RWPE2 (cell line): ENCODE results near the gene BOD1L1.

ENCODE experiments used
- ATAC-seq: fragments of 200-7000 bp; cut with Tn5 transposase; 3 replicates; pipeline ENCODE4 v1.9.1; 2021; ENCODE audit warnings: low read depth
- DNase-seq: peaks from one replicate; pipeline ENCODE4 v3.0.0-alpha.2; 2020; ENCODE audit warnings: low spot score
- H3K27ac ChIP-seq: fragments of 450-650 bp; 2 replicates; pipeline ENCODE4 v1.5.1; 2017; ENCODE audit warnings: mild to moderate bottlenecking; ENCODE audit not compliant: poor library complexity, severe bottlenecking
- H3K27me3 ChIP-seq: fragments of 250-450 bp; sonication (Bioruptor Pico); 2 replicates; pipeline ENCODE4 v1.5.1; 2021; ENCODE audit warnings: mild to moderate bottlenecking, moderate library complexity; ENCODE audit not compliant: insufficient read depth, poor library complexity, severe bottlenecking
- H3K36me3 ChIP-seq: fragments of 250-450 bp; sonication (Bioruptor Pico); 2 replicates; pipeline ENCODE4 v1.5.1; 2020; ENCODE audit warnings: low read depth, mild to moderate bottlenecking, moderate library complexity
- H3K4me1 ChIP-seq: fragments of 250-450 bp; sonication (Bioruptor Pico); 2 replicates; pipeline ENCODE4 v1.5.1; 2021; ENCODE audit warnings: mild to moderate bottlenecking, moderate library complexity; ENCODE audit not compliant: insufficient read depth, poor library complexity, severe bottlenecking
- H3K4me3 ChIP-seq: fragments of 250-450 bp; sonication (Bioruptor Pico); 2 replicates; pipeline ENCODE4 v1.5.1; 2021; ENCODE audit warnings: mild to moderate bottlenecking, moderate library complexity; ENCODE audit not compliant: severe bottlenecking
- H3K9me3 ChIP-seq: fragments of 250-450 bp; sonication (Bioruptor Pico); 2 replicates; pipeline ENCODE4 v1.5.1; 2021; ENCODE audit warnings: mild to moderate bottlenecking, moderate library complexity; ENCODE audit not compliant: severe bottlenecking
- CTCF ChIP-seq: fragments of 450-650 bp; IDR thresholded peaks from one replicate; pipeline ENCODE4 v1.5.1; 2017; ENCODE audit warnings: mild to moderate bottlenecking, moderate library complexity; ENCODE audit not compliant: poor library complexity, severe bottlenecking

Gene BOD1L1

GRCh38 chr4:13653766-13654161, 26.2 kb upstream of the BOD1L1 start:
- Histone ChIP-seq H3K9me3 (no peaks in the 10 kb centered on the region), H3K27ac (no peak overlapping the region), H3K27me3 (no peaks in the 10 kb centered on the region), H3K4me3 (peak overlapping the region; percentile 38), H3K4me1 (peaks cover 4% of the 10 kb centered on the region), H3K36me3 (no peaks in the 10 kb centered on the region)
- no peak for ATAC-seq
- no peak for DNase-seq
- TF ChIP-seq CTCF, result no peak

GRCh38 chr4:13647031-13647430, 19.5 kb upstream of the BOD1L1 start:
- H3K27me3 ChIP-seq, result no peaks in the 10 kb centered on the region
- TF ChIP-seq CTCF, result no peak
- no peaks in the 10 kb centered on the region for H3K9me3 ChIP-seq
- DNase-seq (no peak), ATAC-seq (no peak)
- no peak overlapping the region for H3K4me3 ChIP-seq
- no peaks in the 10 kb centered on the region for H3K36me3 ChIP-seq
- H3K4me1 ChIP-seq, result no peaks in the 10 kb centered on the region
- no peak overlapping the region for H3K27ac ChIP-seq

- DNase-seq (no peak), ATAC-seq (no peak)
- Histone ChIP-seq H3K27me3 (no peaks in the 10 kb centered on the region), H3K4me1 (peaks cover 7% of the 10 kb centered on the region), H3K9me3 (no peaks in the 10 kb centered on the region), H3K36me3 (no peaks in the 10 kb centered on the region), H3K4me3 (no peak overlapping the region), H3K27ac (no peak overlapping the region)
- no peak for TF ChIP-seq CTCF
These were observed 17.6 kb upstream of the BOD1L1 start for GRCh38 chr4:13645075-13645474.

- Histone ChIP-seq H3K9me3 (no peaks in the 10 kb centered on the region), H3K27me3 (no peaks in the 10 kb centered on the region), H3K4me3 (no peak overlapping the region), H3K27ac (no peak overlapping the region), H3K36me3 (no peaks in the 10 kb centered on the region), H3K4me1 (peaks cover 15% of the 10 kb centered on the region)
- no peak for TF ChIP-seq CTCF
- ATAC-seq (no peak), DNase-seq (no peak)
These were observed 14.8 kb upstream of the BOD1L1 start for GRCh38 chr4:13642170-13642950.

GRCh38 chr4:13641084-13641483, 13.6 kb upstream of the BOD1L1 start:
- H3K27me3 ChIP-seq, result no peaks in the 10 kb centered on the region
- DNase-seq (no peak), ATAC-seq (no peak)
- H3K9me3 ChIP-seq, result no peaks in the 10 kb centered on the region
- peaks cover 15% of the 10 kb centered on the region for H3K4me1 ChIP-seq
- no peak overlapping the region for H3K4me3 ChIP-seq
- TF ChIP-seq CTCF, result no peak
- H3K36me3 ChIP-seq, result no peaks in the 10 kb centered on the region
- peak overlapping the region; percentile 75 for H3K27ac ChIP-seq
